ENCODE data around the gene SSC5D. TPM values are rescaled to one million over a fixed set of nuclear protein-coding genes. Genes with fewer than 3 reads are reported as not detected.

The SSC5D gene
- total and polyA plus RNA-seq, 10 donors, result 0.61 to 30.6 (median 16.2) TPM

GRCh38 chr19:55461974-55462626 lies 26.1 kb upstream of the SSC5D start:
- 10 to 12% (median 11%) methylated on average over 27 of the region's 27 CpGs for WGBS, 5 donors
- TF ChIP-seq POLR2AphosphoS5 (IDR thresholded peaks at IDR 0.05) (peak in 2 of 3 donors; percentile 70 to 82), CTCF (IDR thresholded peaks at IDR 0.05 in 8 of 11, conservative IDR thresholded peaks at IDR 0.05 in 3 of 11) (peak in 1 of 11 experiments; percentile 3), POLR2A (IDR thresholded peaks at IDR 0.05) (no peak)
- intact Hi-C loops (cut with DNase I; ENCODE audit: low total_unique reads), result no loop called here

GRCh38 chr19:55462722-55463121 lies 25.5 kb upstream of the SSC5D start:
- H3K4me1 ChIP-seq, result peaks cover 7 to 44% (median 32%) of the 10 kb centered on the region in 6 donors
- no peaks in the 10 kb centered on the region for H3K9me3 ChIP-seq
- H3K27me3 ChIP-seq (replicated peaks in 1 of 7), result no peaks in the 10 kb centered on the region
- DNase-seq, result no peak
- H3K36me3 ChIP-seq, result no peaks in the 10 kb centered on the region
- H3K27ac ChIP-seq, result no peak overlapping the region
- WGBS, 5 donors, result 87 to 92% (median 89%) methylated on average over 11 of the region's 11 CpGs
- intact Hi-C loops (cut with DNase I; ENCODE audit: low total_unique reads), result no loop called here
- no peak for TF ChIP-seq CTCF (IDR thresholded peaks at IDR 0.05 in 8 of 11, conservative IDR thresholded peaks at IDR 0.05 in 3 of 11)
- H3K4me3 ChIP-seq, result peak overlapping the region in 4 of 8 donors; percentile 71 to 97 (median 79)

More at GRCh38 chr19:55461974-55462626, 26.1 kb upstream of the SSC5D start:
- DNase-seq, result no peak
- Histone ChIP-seq H3K9me3 (no peaks in the 10 kb centered on the region), H3K4me3 (peak overlapping the region; percentile 63 to 97 (median 78)), H3K36me3 (no peaks in the 10 kb centered on the region), H3K4me1 (peaks cover 7 to 39% (median 28%) of the 10 kb centered on the region in 6 donors), H3K27ac (peak overlapping the region; percentile 69 to 95 (median 90)), H3K27me3 (replicated peaks in 1 of 7) (no peaks in the 10 kb centered on the region)

- intact Hi-C loops (cut with DNase I; ENCODE audit: low total_unique reads), result no loop called here
- H3K4me1 ChIP-seq, result peaks cover 7 to 50% (median 38%) of the 10 kb centered on the region in 6 donors
- no peaks in the 10 kb centered on the region for H3K9me3 ChIP-seq
- TF ChIP-seq CTCF (IDR thresholded peaks at IDR 0.05 in 8 of 11, conservative IDR thresholded peaks at IDR 0.05 in 3 of 11), result no peak
- no peak for TF ChIP-seq POLR2A (IDR thresholded peaks at IDR 0.05)
- TF ChIP-seq POLR2AphosphoS5 (IDR thresholded peaks at IDR 0.05), result no peak
- H3K4me3 ChIP-seq, result no peak overlapping the region
- no peak overlapping the region for H3K27ac ChIP-seq
- no peaks in the 10 kb centered on the region for H3K27me3 ChIP-seq (replicated peaks in 1 of 7)
- peak; percentile 75 for DNase-seq
- H3K36me3 ChIP-seq, result no peaks in the 10 kb centered on the region
- 74 to 86% (median 78%) methylated on average over 11 to 15 of the region's 15 CpGs for WGBS, 5 donors
These were observed 24.6 kb upstream of the SSC5D start for GRCh38 chr19:55463583-55464031.

- TF ChIP-seq CTCF (IDR thresholded peaks at IDR 0.05 in 8 of 11, conservative IDR thresholded peaks at IDR 0.05 in 3 of 11), result no peak
- no peak for TF ChIP-seq POLR2A (IDR thresholded peaks at IDR 0.05)
- no peak for TF ChIP-seq POLR2AphosphoS5 (IDR thresholded peaks at IDR 0.05)
- no peak overlapping the region for H3K27ac ChIP-seq
- peaks cover 7 to 45% (median 37%) of the 10 kb centered on the region in 6 donors for H3K4me1 ChIP-seq
- 75 to 88% (median 80%) methylated on average over 18 to 23 of the region's 23 CpGs for WGBS, 5 donors
- intact Hi-C loops (cut with DNase I; ENCODE audit: low total_unique reads), result no loop called here
- H3K27me3 ChIP-seq (replicated peaks in 1 of 7), result no peaks in the 10 kb centered on the region
- H3K36me3 ChIP-seq, result no peaks in the 10 kb centered on the region
- no peaks in the 10 kb centered on the region for H3K9me3 ChIP-seq
- no peak overlapping the region for H3K4me3 ChIP-seq
- peak; percentile 64 for DNase-seq
These were observed 24.1 kb upstream of the SSC5D start for GRCh38 chr19:55464039-55464661.

Measured in spleen (tissue), 11 donors.